Tongue (tissue), 2 donors: ENCODE measurements around the gene DHRS7B. TPM values are rescaled to one million over a fixed set of nuclear protein-coding genes. Genes with fewer than 3 reads are reported as not detected.
"Not testable (repeated sequence)": the region's sequence is repeated elsewhere in the genome, so short reads cannot be mapped to it uniquely, and the experiment has no call there.

Source experiments
- DNase-seq: peaks from one replicate; pipeline ENCODE4 v3.0.0-alpha.2; 2015
- total RNA-seq: library from RNA; depleted of rRNA; stranded (reverse); fragments of >200 nt; gene quantifications from one replicate; pipeline ENCODE4 v1.2.3, GENCODE V29; 2014

DHRS7B gene
- total RNA-seq, 1 donor from 2014 or later = 28.0 TPM

- DNase-seq = no peak
Measured at GRCh38 chr17:21108651-21109050, 18.1 kb upstream of the DHRS7B start.

- no peak for DNase-seq
Measured at GRCh38 chr17:21113049-21113690, 13.6 kb upstream of the DHRS7B start.

- no peak for DNase-seq
Measured at GRCh38 chr17:21113716-21114115, 13.0 kb upstream of the DHRS7B start.

GRCh38 chr17:21114791-21115190 lies 12.0 kb upstream of the DHRS7B start:
- not testable (repeated sequence) for DNase-seq

- DNase-seq = peak; percentile 83
Measured at GRCh38 chr17:21119247-21119918, 7.4 kb upstream of the DHRS7B start.

- no peak for DNase-seq
Measured at GRCh38 chr17:21119919-21120249, 6.9 kb upstream of the DHRS7B start.

- DNase-seq = no peak
Measured at GRCh38 chr17:21124086-21124485, 2.7 kb upstream of the DHRS7B start.

GRCh38 chr17:21124517-21124916 lies 2.2 kb upstream of the DHRS7B start:
- DNase-seq = not testable (repeated sequence)

- no peak for DNase-seq
Measured at GRCh38 chr17:21125862-21126261, 902 bp upstream of the DHRS7B start.

GRCh38 chr17:21127509-21128077 lies 829 bp downstream of the DHRS7B start:
- DNase-seq = no peak

GRCh38 chr17:21129023-21129681 lies 2.4 kb downstream of the DHRS7B start:
- peak; percentile 66 for DNase-seq

GRCh38 chr17:21131137-21131536 lies 4.4 kb downstream of the DHRS7B start:
- DNase-seq = no peak

- no peak for DNase-seq
Measured at GRCh38 chr17:21132428-21132827, 5.7 kb downstream of the DHRS7B start.

- DNase-seq = no peak
Measured at GRCh38 chr17:21134559-21134958, 7.8 kb downstream of the DHRS7B start.

- no peak for DNase-seq
Measured at GRCh38 chr17:21140911-21141310, 14.1 kb downstream of the DHRS7B start.

GRCh38 chr17:21141331-21141730 lies 14.6 kb downstream of the DHRS7B start:
- DNase-seq = no peak

GRCh38 chr17:21142065-21142464 lies 15.3 kb downstream of the DHRS7B start:
- DNase-seq = not testable (repeated sequence)

- DNase-seq = no peak
Measured at GRCh38 chr17:21143695-21144094, 16.9 kb downstream of the DHRS7B start.

GRCh38 chr17:21144299-21144698 lies 17.5 kb downstream of the DHRS7B start:
- DNase-seq = not testable (repeated sequence)

GRCh38 chr17:21146362-21147015 lies 19.7 kb downstream of the DHRS7B start:
- DNase-seq = no peak

- DNase-seq = no peak
Measured at GRCh38 chr17:21149621-21150020, 22.9 kb downstream of the DHRS7B start.

- DNase-seq = no peak
Measured at GRCh38 chr17:21152731-21153130, 26.0 kb downstream of the DHRS7B start.
